GM21717 (cell line): Measurements from ENCODE around the gene KEL.

ENCODE experiments used
- ATAC-seq: cut with Tn5 transposase; IDR thresholded peaks from one replicate; pipeline ENCODE4 v1.9.1; 2021; ENCODE audit warnings: mild to moderate bottlenecking, moderate library complexity; ENCODE audit not compliant: unreplicated experiment

KEL gene

GRCh38 chr7:142899661-142900060 is 62.5 kb downstream of the KEL start:
- ATAC-seq = no peak

- ATAC-seq = no peak
These were observed 63.6 kb downstream of the KEL start for GRCh38 chr7:142898377-142899170.

GRCh38 chr7:142897691-142898090 is 64.5 kb downstream of the KEL start:
- no peak for ATAC-seq

- no peak for ATAC-seq
These were observed 65.3 kb downstream of the KEL start for GRCh38 chr7:142896741-142897379.

GRCh38 chr7:142896151-142896550 is 66.0 kb downstream of the KEL start:
- ATAC-seq = no peak

GRCh38 chr7:142894985-142895593 is 67.1 kb downstream of the KEL start:
- no peak for ATAC-seq

GRCh38 chr7:142894112-142894984 is 67.8 kb downstream of the KEL start:
- no peak for ATAC-seq

GRCh38 chr7:142892951-142893350 is 69.2 kb downstream of the KEL start:
- ATAC-seq = no peak

GRCh38 chr7:142891490-142892082 is 70.6 kb downstream of the KEL start:
- ATAC-seq = no peak
